GM06990 (cell line): ENCODE measurements around the gene SLC2A4RG.

Experiments used
- DNase-seq: peaks from one replicate; pipeline ENCODE4 v3.0.0-alpha.2; 2011; ENCODE audit not compliant: insufficient read length; ENCODE audit errors: extremely low read depth
- H3K27me3 ChIP-seq: replicated peaks from 2 replicates; pipeline ENCODE4 v1.6.0; 2011; ENCODE audit warnings: low read length; ENCODE audit not compliant: control insufficient read depth, insufficient read depth
- H3K36me3 ChIP-seq: 2 replicates; pipeline ENCODE4 v1.5.1; 2011; ENCODE audit warnings: low read length; ENCODE audit not compliant: control insufficient read depth, insufficient read depth
- H3K4me3 ChIP-seq: replicated peaks from 2 replicates; pipeline ENCODE4 v1.5.1; 2011; ENCODE audit warnings: low read depth, mild to moderate bottlenecking, control low read depth, low read length
- CTCF ChIP-seq: IDR thresholded peaks from 2 replicates; pipeline ENCODE4 v1.5.1; 2011; ENCODE audit warnings: low read length, control low read depth, mild to moderate bottlenecking, inconsistent platforms; ENCODE audit not compliant: insufficient read depth, poor library complexity, severe bottlenecking

SLC2A4RG gene

GRCh38 chr20:63692436-63693082 is 47.0 kb upstream of the SLC2A4RG start:
- no peak for TF ChIP-seq CTCF
- DNase-seq = no peak

GRCh38 chr20:63693083-63693732 is 46.4 kb upstream of the SLC2A4RG start:
- no peak for TF ChIP-seq CTCF
- Histone ChIP-seq H3K36me3 (peaks cover 5% of the 10 kb centered on the region), H3K4me3 (no peak overlapping the region), H3K27me3 (no peaks in the 10 kb centered on the region)
- no peak for DNase-seq

More at GRCh38 chr20:63692436-63693082, 47.0 kb upstream of the SLC2A4RG start:
- no peaks in the 10 kb centered on the region for H3K27me3 ChIP-seq
- H3K36me3 ChIP-seq = peaks cover 5% of the 10 kb centered on the region
- no peak overlapping the region for H3K4me3 ChIP-seq

- no peak for DNase-seq
Observed at GRCh38 chr20:63693733-63694583, 45.6 kb upstream of the SLC2A4RG start.

GRCh38 chr20:63694584-63695423 is 44.8 kb upstream of the SLC2A4RG start:
- Histone ChIP-seq H3K36me3 (peaks cover 5% of the 10 kb centered on the region), H3K27me3 (no peaks in the 10 kb centered on the region), H3K4me3 (no peak overlapping the region)
- no peak for DNase-seq
- no peak for TF ChIP-seq CTCF

More at GRCh38 chr20:63693733-63694583, 45.6 kb upstream of the SLC2A4RG start:
- Histone ChIP-seq H3K4me3 (no peak overlapping the region), H3K36me3 (peaks cover 5% of the 10 kb centered on the region), H3K27me3 (no peaks in the 10 kb centered on the region)
- no peak for TF ChIP-seq CTCF
